Left renal cortex interstitium (tissue), 4 donors: ENCODE data around the gene CAV1. TPM values are rescaled to one million over a fixed set of nuclear protein-coding genes. Genes with fewer than 3 reads are reported as not detected.

ENCODE experiments used
- DNase-seq, 4 donors: peaks; one replicate each; pipeline ENCODE4 v3.0.0-alpha.2; 2013; ENCODE audit warnings: low read depth in 4 of 4, low spot score in 2 of 4, missing footprints in 1 of 4
- polyA plus RNA-seq, 4 donors: library from polyadenylated mRNA; unstranded; fragments of 120-200 nt; gene quantifications; one replicate each; pipeline ENCODE4 v1.2.1, GENCODE V29; 2013; ENCODE audit not compliant: insufficient read length in 4 of 4

CAV1 gene
- polyA plus RNA-seq, 4 donors: 25.2 to 36.1 (median 26.6) TPM

GRCh38 chr7:116553168-116553964 lies 28.5 kb downstream of the CAV1 start:
- DNase-seq: no peak

GRCh38 chr7:116554436-116554835 lies 29.6 kb downstream of the CAV1 start:
- no peak for DNase-seq

GRCh38 chr7:116554911-116555310 lies 30.1 kb downstream of the CAV1 start:
- DNase-seq: no peak

GRCh38 chr7:116557066-116557585 lies 32.3 kb downstream of the CAV1 start:
- DNase-seq: no peak

- no peak for DNase-seq
Observed at GRCh38 chr7:116557901-116558300, 33.1 kb downstream of the CAV1 start.

- no peak for DNase-seq
Observed at GRCh38 chr7:116560021-116560970, 35.5 kb downstream of the CAV1 start.

GRCh38 chr7:116561697-116562483 lies 37.1 kb downstream of the CAV1 start:
- DNase-seq: no peak

- DNase-seq: no peak
Observed at GRCh38 chr7:116562529-116563121, 37.8 kb downstream of the CAV1 start.

GRCh38 chr7:116565981-116566380 lies 41.1 kb downstream of the CAV1 start:
- no peak for DNase-seq

- no peak for DNase-seq
Observed at GRCh38 chr7:116566666-116567065, 41.8 kb downstream of the CAV1 start.

GRCh38 chr7:116569737-116570136 lies 44.9 kb downstream of the CAV1 start:
- no peak for DNase-seq

- DNase-seq: no peak
Observed at GRCh38 chr7:116570306-116570705, 45.5 kb downstream of the CAV1 start.

- DNase-seq: no peak
Observed at GRCh38 chr7:116571037-116571436, 46.2 kb downstream of the CAV1 start.

GRCh38 chr7:116571552-116571951 lies 46.7 kb downstream of the CAV1 start:
- no peak for DNase-seq

GRCh38 chr7:116572036-116572435 lies 47.2 kb downstream of the CAV1 start:
- no peak for DNase-seq

GRCh38 chr7:116573541-116573940 lies 48.7 kb downstream of the CAV1 start:
- no peak for DNase-seq

- no peak for DNase-seq
Observed at GRCh38 chr7:116574025-116574822, 49.4 kb downstream of the CAV1 start.

GRCh38 chr7:116575853-116576252 lies 51.0 kb downstream of the CAV1 start:
- no peak for DNase-seq
